Tibial nerve (tissue), 4 donors: ENCODE results near the gene OBP2B.
A peak's percentile ranks its signal among the peaks of the same experiment; 100 is the strongest.

ENCODE experiments used
- CTCF ChIP-seq, 5 experiments: fragments of 200-600 bp in 3 of 5; fragments of 450-650 bp in 2 of 5; sonication (generic) in 3 of 5; IDR thresholded peaks; one replicate each; pipeline ENCODE4 v1.5.1; 2016 to 2019; ENCODE audit warnings: antibody characterized with exemption in 5 of 5, mild to moderate bottlenecking in 3 of 5, moderate library complexity in 2 of 5
- EP300 ChIP-seq, 2 donors: sonication (generic); formaldehyde crosslinking; IDR thresholded peaks; one replicate each; pipeline ENCODE4 v1.6.1; 2017; ENCODE audit warnings: antibody characterized with exemption in 2 of 2, mild to moderate bottlenecking in 1 of 2
- POLR2A ChIP-seq, 2 donors: fragments of 450-650 bp; IDR thresholded peaks; one replicate each; pipeline ENCODE4 v1.6.1; 2017; ENCODE audit warnings: antibody characterized with exemption in 2 of 2, mild to moderate bottlenecking in 2 of 2, moderate library complexity in 2 of 2

DNA sequence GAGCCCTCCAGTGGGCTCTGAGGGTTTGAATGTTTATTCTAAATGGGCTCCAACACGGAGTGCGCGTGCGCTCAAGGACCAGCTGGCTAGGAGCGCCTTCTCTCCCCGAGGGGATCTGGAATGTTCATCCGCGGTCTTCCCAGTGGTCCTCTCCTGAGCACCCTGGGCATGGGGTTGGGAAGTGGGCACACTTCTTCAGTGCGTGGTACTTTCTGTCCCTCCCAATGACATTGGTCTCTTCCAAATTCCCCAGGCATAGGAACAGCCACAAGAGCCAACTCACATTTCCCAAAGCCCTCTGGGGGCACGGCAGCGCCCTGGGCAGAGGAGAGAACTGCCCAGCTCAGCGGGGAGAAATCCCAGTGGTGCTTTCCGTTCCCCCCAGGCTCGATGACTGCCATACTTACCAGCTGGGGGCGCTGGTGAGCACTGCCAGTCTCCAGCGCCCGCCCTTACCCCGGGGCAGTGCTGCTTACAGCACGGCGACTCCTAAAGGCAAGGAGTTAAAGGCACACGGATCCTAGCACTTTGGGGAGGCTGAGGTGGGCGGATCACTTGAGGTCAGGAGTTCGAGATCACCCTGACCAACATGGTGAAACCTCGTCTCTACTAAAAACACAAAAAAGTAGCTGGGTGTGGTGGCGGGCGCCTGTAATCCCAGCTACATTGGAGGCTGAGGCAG lies 29.9 kb upstream of the OBP2B start:
- TF ChIP-seq CTCF (IDR thresholded peaks at IDR 0.05): peak; percentile 36 to 70 (median 52)
- no peak for TF ChIP-seq POLR2A (IDR thresholded peaks at IDR 0.05)
- TF ChIP-seq EP300 (IDR thresholded peaks at IDR 0.05): no peak
